SKM-1 treated with dmso at 0.1 percent for 144 hours (cell line): ENCODE data around the gene EXD2.

Source experiments
- DNase-seq: peaks from one replicate; lab custom pipeline; 2025; ENCODE audit not compliant: unreplicated experiment; lab: John Stamatoyannopoulos, UW

Gene EXD2

GRCh38 chr14:69247676-69248440, 56.6 kb downstream of the EXD2 start:
- no peak for DNase-seq

GRCh38 chr14:69249603-69250002, 58.3 kb downstream of the EXD2 start:
- no peak for DNase-seq

DNA sequence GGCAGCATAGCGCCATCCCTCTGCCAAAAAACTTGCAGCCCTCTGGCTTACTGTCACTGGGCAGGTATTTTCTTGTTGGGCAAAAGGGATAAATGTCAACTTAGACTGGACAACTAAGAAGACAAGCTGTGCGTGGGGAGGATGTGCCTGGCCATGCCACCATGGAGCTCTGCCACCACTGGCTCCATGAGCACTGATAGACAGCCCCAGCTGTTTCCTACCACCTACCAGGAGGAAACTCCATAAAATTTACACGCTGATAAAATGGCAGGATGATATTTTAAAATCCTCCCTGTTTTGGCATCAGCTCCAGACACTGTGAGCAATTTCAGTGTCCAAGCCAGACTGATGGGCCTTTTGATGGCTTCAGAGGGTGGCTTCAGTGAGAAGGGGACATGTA, 61.6 kb downstream of the EXD2 start:
- DNase-seq, result no peak

- DNase-seq, result no peak
These were observed 67.8 kb downstream of the EXD2 start for GRCh38 chr14:69259168-69259526.

DNA sequence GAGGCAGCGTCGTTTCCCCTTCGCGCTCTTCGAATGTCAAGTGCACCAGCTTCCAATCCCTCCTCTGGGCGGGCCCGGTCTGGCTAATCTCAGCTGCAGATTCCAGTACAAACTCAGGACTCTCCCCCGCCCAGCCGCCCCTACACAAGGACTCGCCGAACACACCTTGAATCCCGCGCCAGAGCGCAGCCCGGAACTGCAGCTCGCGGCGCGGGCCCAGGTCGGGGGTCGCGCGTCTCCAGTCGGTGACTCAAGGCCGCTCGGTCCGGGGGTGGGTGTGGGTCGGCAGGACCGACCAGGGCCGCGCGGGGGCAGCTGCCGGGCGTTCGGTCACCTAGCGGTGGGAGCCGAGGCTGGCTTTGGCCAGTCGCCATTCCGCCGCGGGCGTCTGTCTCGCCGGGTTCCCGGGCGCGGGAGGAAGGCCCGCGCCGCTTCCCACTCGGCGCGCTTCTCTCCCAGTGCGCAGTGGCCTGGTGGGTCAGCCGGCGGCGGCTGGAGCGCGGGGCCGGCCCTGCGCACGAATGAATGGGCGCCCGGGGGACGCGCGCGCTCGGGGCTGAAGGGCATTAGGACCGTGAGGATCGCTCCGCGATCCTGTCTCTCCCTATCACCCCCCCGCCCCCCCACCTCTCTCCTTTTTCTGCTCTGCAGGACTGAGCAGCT, 68.4 kb downstream of the EXD2 start, which contains the start of gene GALNT16:
Gene GALNT16 (plus strand): TSS at position 632 of the 663 bp plus-strand sequence. CDS start 133 bp downstream, outside the sequence.
- DNase-seq, result no peak

DNA sequence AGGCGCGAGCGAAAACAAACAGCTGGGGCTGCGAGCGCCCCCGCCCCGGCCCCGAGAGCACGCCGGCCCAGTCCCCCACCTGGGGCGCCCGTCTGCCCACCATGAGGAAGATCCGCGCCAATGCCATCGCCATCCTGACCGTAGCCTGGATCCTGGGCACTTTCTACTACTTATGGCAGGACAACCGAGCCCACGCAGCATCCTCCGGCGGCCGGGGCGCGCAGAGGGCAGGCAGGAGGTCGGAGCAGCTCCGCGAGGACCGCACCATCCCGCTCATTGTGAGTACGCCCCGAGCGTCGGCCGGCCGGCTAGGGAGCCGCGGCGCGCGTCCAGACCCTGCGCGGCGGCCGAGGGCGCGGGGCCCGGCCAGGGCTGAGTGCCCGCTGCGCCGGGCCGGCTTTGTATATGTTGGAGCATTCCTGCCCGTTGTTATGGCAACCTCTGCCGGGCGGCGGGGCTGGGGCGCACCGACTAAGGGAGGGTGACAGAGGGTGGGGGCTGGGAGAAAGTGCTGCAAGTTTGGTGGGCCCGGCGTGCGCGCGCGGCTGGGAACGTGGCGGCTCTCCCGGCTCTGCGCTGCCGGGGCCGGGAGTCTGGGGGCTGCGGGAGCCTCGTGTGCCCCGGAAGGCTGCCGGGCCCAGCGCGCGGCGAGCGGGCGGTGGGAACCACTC, 69.0 kb downstream of the EXD2 start:
- no peak for DNase-seq

GRCh38 chr14:69260861-69261564, 69.7 kb downstream of the EXD2 start:
- no peak for DNase-seq

DNA sequence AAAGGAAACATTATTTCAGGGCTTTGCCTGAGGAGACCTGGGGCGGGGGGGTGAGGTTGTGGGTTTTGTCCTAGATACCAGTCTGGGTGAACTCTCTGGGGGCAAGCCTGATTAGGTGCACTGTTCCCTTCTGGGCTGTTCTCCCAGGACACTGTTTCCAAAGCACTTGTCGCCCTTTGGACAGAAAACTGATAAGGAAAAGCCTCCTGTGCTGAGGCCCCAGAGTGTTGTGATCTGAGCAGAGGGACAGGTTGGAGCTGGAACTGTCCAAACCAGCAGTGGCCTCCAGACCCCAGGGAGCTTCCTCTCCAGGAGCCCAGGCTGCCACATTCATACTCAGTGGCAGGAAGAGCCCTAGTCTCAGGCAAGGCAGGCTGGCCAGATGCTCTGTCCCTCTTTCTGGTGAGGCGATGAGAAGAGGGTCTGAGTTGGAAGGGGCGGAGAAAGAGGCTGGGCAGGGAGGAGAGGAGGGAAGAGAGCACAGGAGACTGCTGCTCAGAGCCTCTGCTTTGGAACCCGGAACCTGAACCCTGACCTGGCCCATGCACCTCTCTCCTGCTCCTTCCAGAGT, 70.5 kb downstream of the EXD2 start:
- no peak for DNase-seq

DNA sequence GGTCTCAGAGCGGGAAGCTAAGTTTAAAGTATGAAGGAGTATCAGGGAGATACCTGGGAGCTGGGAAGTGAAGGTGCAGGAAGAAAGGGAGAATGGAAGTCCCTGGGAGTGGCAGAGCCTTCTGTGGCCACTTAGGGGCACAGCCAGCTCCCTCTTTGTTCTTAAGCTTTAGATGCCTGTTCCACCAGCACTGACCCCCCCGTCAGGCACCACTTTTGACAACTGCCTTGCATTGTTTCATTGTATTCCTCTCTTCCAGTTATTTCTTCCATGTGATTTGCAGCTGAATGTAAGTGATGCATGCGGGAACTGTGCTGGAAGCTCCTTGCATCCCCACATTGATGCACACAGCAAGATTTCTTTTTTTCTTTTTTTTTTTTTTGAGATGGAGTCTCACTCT, 71.2 kb downstream of the EXD2 start:
- DNase-seq, result no peak

DNA sequence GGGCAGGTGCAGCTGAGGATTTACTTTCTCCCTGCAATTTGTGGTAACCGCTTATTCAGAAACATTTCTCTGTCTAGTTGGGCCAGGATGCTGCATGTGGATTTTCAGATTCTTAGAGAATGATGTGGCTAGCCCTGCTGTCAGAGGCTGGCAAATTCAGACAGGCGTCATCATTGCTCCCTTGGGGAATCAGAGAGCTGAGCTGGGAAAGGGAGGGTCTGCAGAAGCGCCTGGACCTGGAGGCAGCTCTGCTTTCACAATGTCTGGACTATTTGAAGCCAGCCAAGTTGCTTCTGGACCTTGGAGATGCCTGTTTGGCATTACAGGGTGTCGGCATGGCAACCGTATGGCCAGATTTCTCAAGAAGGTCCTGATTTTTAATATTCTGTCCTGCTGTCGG, 72.1 kb downstream of the EXD2 start:
- DNase-seq, result no peak

- DNase-seq, result no peak
These were observed 72.5 kb downstream of the EXD2 start for GRCh38 chr14:69263771-69264170.

DNA sequence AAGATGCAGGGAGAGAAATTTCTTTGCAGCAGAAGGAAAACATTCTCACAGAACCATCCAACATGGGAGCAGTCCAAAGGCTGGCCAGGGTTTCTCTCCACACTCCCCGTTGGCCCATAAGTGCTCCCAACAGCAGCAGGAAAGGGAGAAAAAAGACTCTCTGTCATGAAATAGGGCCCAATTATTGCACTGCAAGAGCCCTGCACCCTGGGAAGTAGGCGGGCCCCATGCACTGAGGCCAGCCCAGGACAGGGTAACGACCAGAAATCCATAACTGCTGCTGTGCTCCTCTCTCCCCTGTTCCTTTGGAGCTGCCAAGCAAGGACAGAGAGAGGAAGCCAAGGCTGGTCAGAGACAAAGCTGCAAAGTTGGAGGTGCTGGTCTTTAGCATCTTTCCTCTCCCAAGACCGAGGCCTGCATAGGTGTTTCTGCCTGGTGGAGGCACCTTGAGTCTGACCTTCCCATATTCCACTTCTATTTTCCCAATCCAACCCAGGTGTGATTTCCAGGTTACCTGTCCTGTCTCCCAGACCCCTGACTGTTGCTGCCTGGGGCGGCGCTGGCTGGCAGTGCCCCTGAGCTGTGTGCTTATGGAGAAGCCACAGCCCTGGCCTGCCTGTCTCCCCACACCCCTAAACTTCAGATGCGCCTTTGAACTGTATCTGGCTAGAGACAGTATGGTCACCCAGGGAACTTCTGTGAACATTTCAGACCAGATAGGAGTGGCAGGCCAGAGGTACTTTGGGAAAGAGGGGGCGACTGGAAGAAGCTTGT, 75.5 kb downstream of the EXD2 start:
- DNase-seq, result no peak

DNA sequence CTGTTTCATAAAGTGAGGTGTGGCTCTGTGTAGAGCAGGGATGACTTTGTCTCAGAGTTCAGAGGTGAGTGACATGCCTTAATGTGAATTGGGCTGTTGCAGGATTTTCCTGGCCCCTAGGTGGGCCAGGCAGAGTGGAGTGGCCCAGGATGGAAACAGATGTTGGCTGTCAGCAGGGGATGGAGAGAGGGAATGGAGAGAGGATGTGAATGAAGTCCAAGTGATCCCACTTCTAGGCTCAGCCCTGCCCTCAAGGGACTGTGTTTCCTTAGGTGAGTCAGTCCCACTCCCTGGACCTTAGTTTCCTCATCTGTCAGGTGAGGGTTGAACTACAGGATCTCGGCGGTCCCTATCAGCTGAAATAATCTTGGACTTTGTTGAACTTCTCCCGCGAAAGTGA, 76.2 kb downstream of the EXD2 start:
- no peak for DNase-seq

- no peak for DNase-seq
These were observed 76.9 kb downstream of the EXD2 start for GRCh38 chr14:69268223-69268622.

GRCh38 chr14:69268763-69269162, 77.5 kb downstream of the EXD2 start:
- DNase-seq, result no peak

- DNase-seq, result no peak
These were observed 78.1 kb downstream of the EXD2 start for GRCh38 chr14:69269381-69269780.

- no peak for DNase-seq
These were observed 78.8 kb downstream of the EXD2 start for GRCh38 chr14:69270097-69270496.

GRCh38 chr14:69270795-69271708, 79.8 kb downstream of the EXD2 start:
- no peak for DNase-seq

GRCh38 chr14:69274321-69274720, 83.0 kb downstream of the EXD2 start:
- DNase-seq, result no peak
